Adipocyte (in vitro differentiated cells): ENCODE measurements around the gene PPP2R2D.

ENCODE experiments used
- DNase-seq: peaks from one replicate; pipeline ENCODE4 v3.0.0-alpha.2; 2015; ENCODE audit warnings: low read depth
- H3K27me3 ChIP-seq: replicated peaks from 2 replicates; pipeline ENCODE4 v1.7.0; 2013; ENCODE audit warnings: mild to moderate bottlenecking, low read length, moderate library complexity; ENCODE audit not compliant: control insufficient read depth, insufficient read depth
- H3K36me3 ChIP-seq: 2 replicates; pipeline ENCODE4 v1.7.0; 2013; ENCODE audit warnings: low read length, mild to moderate bottlenecking, moderate library complexity; ENCODE audit not compliant: control insufficient read depth, insufficient read depth, severe bottlenecking
- H3K4me1 ChIP-seq: 2 replicates; pipeline ENCODE4 v1.7.0; 2013; ENCODE audit warnings: mild to moderate bottlenecking, low read length, moderate library complexity; ENCODE audit not compliant: control insufficient read depth, insufficient read depth
- H3K4me3 ChIP-seq: 2 replicates; pipeline ENCODE4 v1.7.0; 2013; ENCODE audit warnings: mild to moderate bottlenecking, low read length, moderate library complexity
- H3K9ac ChIP-seq: 2 replicates; pipeline ENCODE4 v1.7.0; 2013; ENCODE audit warnings: mild to moderate bottlenecking, low read length, moderate library complexity
- H3K9me3 ChIP-seq: 2 replicates; pipeline ENCODE4 v1.7.0; 2013; ENCODE audit warnings: mild to moderate bottlenecking, low read length, moderate library complexity; ENCODE audit not compliant: control insufficient read depth

The PPP2R2D gene

DNA sequence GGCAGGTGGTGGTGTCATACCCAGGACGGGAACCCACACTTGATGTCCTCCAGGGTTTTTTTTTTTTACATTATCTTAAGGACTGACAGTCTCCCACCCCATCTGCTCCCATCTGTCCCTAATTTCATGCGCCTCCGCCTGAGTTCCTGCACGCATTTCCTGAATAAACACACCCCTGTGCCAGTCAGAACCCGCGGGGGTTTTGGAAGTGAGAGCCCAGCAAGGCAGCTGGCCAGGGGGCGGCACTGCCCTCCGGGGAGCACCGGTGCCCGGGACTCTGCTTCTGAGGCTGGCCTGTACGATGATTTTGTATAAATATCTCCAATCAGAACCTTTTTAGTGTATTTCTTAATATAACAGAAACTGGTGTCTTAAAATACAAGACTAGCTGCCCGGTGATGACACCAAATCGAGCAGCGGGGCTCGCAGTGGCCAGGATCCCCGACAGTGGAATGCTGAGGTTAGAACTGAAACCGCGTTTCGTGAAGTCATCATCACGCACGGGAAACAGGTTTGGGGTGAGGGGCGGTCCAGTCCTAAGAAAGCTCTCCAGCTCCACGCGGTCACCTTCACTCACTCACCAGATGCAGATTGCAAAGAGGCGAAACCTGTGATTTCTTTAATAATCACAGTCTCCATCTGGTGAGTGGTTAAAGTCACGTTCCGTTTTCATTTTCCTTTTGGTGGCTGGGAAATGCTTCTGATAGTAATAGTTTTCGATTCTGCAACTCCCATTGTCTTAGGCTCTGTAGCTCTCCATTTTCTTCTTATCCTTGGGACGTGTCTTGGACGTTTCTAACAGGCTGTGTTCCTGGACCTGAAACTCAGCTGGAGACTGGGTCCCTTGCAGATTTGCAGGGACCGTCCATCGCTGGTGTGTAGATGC, 61.2 kb downstream of the PPP2R2D start:
- peaks cover 35% of the 10 kb centered on the region for H3K36me3 ChIP-seq
- H3K27me3 ChIP-seq: no peaks in the 10 kb centered on the region
- no peak overlapping the region for H3K9ac ChIP-seq
- no peak for DNase-seq
- H3K9me3 ChIP-seq: no peaks in the 10 kb centered on the region
- H3K4me3 ChIP-seq: no peak overlapping the region
- H3K4me1 ChIP-seq: no peaks in the 10 kb centered on the region

GRCh38 chr10:131963350-131963749, 62.5 kb downstream of the PPP2R2D start:
- Histone ChIP-seq H3K27me3 (no peaks in the 10 kb centered on the region), H3K4me1 (no peaks in the 10 kb centered on the region), H3K4me3 (no peak overlapping the region), H3K9ac (no peak overlapping the region), H3K36me3 (peaks cover 36% of the 10 kb centered on the region), H3K9me3 (no peaks in the 10 kb centered on the region)
- DNase-seq: no peak

GRCh38 chr10:131963811-131964210, 63.0 kb downstream of the PPP2R2D start:
- H3K4me1 ChIP-seq: no peaks in the 10 kb centered on the region
- H3K27me3 ChIP-seq: no peaks in the 10 kb centered on the region
- no peak for DNase-seq
- H3K4me3 ChIP-seq: no peak overlapping the region
- no peak overlapping the region for H3K9ac ChIP-seq
- H3K9me3 ChIP-seq: no peaks in the 10 kb centered on the region
- H3K36me3 ChIP-seq: peaks cover 41% of the 10 kb centered on the region

- Histone ChIP-seq H3K4me3 (no peak overlapping the region), H3K27me3 (no peaks in the 10 kb centered on the region), H3K4me1 (no peaks in the 10 kb centered on the region), H3K9ac (no peak overlapping the region), H3K9me3 (no peaks in the 10 kb centered on the region), H3K36me3 (peaks cover 46% of the 10 kb centered on the region)
- no peak for DNase-seq
Observed at GRCh38 chr10:131964298-131964697, 63.5 kb downstream of the PPP2R2D start.

DNA sequence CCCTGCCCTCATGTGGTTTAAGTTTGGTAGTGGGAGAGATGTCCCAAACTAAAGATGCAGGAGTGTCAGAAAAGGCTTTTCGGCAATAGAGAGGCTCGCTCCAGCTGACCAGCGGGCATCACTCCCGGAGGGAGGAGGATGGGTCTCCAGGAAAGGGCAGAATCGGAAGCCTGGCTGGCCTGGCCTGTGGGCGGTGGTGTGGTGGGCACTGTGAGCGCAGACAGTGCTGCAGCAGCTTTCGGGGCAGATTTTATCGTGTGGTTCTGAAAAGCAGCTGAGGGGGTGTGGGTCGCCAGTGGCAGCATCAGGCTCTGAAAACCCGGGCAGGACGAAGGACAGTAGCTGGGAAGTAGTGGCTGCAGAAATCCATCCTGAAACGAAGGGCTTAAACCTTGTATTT, 68.1 kb downstream of the PPP2R2D start:
- Histone ChIP-seq H3K9ac (no peak overlapping the region), H3K4me1 (peaks cover 13% of the 10 kb centered on the region), H3K36me3 (peaks cover 81% of the 10 kb centered on the region), H3K4me3 (no peak overlapping the region), H3K27me3 (no peaks in the 10 kb centered on the region), H3K9me3 (no peaks in the 10 kb centered on the region)
- DNase-seq: no peak

GRCh38 chr10:131970946-131971345, 70.1 kb downstream of the PPP2R2D start:
- no peaks in the 10 kb centered on the region for H3K27me3 ChIP-seq
- H3K4me3 ChIP-seq: no peak overlapping the region
- no peak overlapping the region for H3K9ac ChIP-seq
- peaks cover 86% of the 10 kb centered on the region for H3K36me3 ChIP-seq
- DNase-seq: no peak
- H3K9me3 ChIP-seq: no peaks in the 10 kb centered on the region
- H3K4me1 ChIP-seq: peaks cover 13% of the 10 kb centered on the region

DNA sequence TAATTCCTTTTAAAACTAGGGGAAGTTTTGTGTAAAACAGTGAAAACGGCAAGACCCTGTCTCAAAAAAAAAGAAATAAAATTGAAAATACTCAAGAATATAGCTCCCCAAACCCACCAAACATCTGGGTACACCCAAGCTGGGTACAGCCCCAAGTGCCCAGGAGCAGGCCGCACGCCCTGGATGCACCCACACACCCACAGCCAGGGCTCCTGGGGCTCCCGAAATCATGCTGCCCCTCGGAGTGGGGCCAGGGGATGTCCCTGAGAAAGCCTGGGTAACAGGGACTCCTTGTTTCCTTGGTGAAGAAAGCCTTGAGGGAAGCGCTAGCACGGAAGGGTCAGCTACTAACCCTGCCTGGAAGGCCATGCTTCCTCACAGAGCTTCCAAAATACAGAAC, 70.8 kb downstream of the PPP2R2D start:
- no peaks in the 10 kb centered on the region for H3K9me3 ChIP-seq
- DNase-seq: no peak
- no peaks in the 10 kb centered on the region for H3K27me3 ChIP-seq
- H3K4me3 ChIP-seq: no peak overlapping the region
- H3K4me1 ChIP-seq: peaks cover 13% of the 10 kb centered on the region
- H3K36me3 ChIP-seq: peaks cover 83% of the 10 kb centered on the region
- no peak overlapping the region for H3K9ac ChIP-seq

GRCh38 chr10:131972474-131973071, 71.8 kb downstream of the PPP2R2D start:
- H3K27me3 ChIP-seq: no peaks in the 10 kb centered on the region
- H3K4me3 ChIP-seq: no peak overlapping the region
- no peaks in the 10 kb centered on the region for H3K9me3 ChIP-seq
- H3K36me3 ChIP-seq: peaks cover 77% of the 10 kb centered on the region
- no peak for DNase-seq
- H3K9ac ChIP-seq: no peak overlapping the region
- peaks cover 13% of the 10 kb centered on the region for H3K4me1 ChIP-seq

GRCh38 chr10:131973160-131973951, 72.5 kb downstream of the PPP2R2D start:
- no peak for DNase-seq
- Histone ChIP-seq H3K4me1 (peaks cover 16% of the 10 kb centered on the region), H3K9me3 (no peaks in the 10 kb centered on the region), H3K27me3 (no peaks in the 10 kb centered on the region), H3K4me3 (no peak overlapping the region), H3K9ac (no peak overlapping the region), H3K36me3 (peaks cover 74% of the 10 kb centered on the region)

DNA sequence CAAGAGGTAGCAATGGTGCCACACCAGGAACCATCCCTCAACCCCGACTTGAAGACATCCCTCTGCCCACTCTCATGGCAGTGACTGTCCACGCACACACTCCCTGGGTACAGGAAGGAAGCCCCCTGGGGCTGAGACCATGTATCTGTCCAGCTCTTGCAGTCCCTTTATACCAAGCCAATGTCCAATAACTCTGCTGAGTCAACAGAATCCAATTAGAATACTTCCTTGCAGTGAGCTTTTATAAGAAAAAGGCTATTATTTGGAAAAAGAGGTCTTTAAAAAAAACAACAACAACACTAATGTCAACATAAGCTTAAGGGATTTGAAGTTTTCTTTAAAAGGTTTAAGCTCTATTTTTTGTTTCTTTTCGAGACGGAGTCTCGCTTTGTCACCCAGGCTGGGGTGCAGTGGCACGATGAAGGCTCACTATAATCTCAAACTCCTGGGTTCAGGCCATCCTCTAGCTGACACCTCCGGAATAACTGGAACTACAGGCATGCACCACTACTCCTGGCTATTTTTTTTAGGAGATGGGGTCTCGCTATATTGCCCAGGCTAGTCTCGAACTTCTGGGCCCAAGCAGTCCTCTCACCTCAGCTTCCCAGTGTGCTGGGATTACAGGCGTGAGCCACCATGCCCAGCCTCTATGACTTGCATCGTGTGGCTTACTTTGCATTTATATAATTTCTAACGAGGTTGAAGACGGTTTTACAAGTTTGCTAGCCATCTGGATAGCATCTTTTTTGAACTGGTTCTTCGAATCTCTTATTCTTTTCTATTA, 73.4 kb downstream of the PPP2R2D start:
- Histone ChIP-seq H3K9me3 (no peaks in the 10 kb centered on the region), H3K27me3 (no peaks in the 10 kb centered on the region), H3K4me1 (peaks cover 24% of the 10 kb centered on the region), H3K9ac (no peak overlapping the region), H3K4me3 (no peak overlapping the region), H3K36me3 (peaks cover 65% of the 10 kb centered on the region)
- DNase-seq: no peak
